M059J (cell line): Measurements from ENCODE around the gene MCTP1. TPM values are rescaled to one million over a fixed set of nuclear protein-coding genes. Genes with fewer than 3 reads are reported as not detected.
A peak's percentile ranks its signal among the peaks of the same experiment; 100 is the strongest.
"Not testable (repeated sequence)": the region's sequence is repeated elsewhere in the genome, so short reads cannot be mapped to it uniquely, and the experiment has no call there.

Source experiments
- DNase-seq: peaks from one replicate; pipeline ENCODE4 v3.0.0-alpha.2; 2012; ENCODE audit warnings: low read depth
- total RNA-seq: library from RNA; depleted of rRNA; stranded (reverse); fragments of >200 nt; shearing (Covaris generic); gene quantifications from 2 replicates; pipeline ENCODE4 v1.2.3, GENCODE V29; 2014

MCTP1 gene
- total RNA-seq, 1 experiment from 2014 or later = not detected

DNA sequence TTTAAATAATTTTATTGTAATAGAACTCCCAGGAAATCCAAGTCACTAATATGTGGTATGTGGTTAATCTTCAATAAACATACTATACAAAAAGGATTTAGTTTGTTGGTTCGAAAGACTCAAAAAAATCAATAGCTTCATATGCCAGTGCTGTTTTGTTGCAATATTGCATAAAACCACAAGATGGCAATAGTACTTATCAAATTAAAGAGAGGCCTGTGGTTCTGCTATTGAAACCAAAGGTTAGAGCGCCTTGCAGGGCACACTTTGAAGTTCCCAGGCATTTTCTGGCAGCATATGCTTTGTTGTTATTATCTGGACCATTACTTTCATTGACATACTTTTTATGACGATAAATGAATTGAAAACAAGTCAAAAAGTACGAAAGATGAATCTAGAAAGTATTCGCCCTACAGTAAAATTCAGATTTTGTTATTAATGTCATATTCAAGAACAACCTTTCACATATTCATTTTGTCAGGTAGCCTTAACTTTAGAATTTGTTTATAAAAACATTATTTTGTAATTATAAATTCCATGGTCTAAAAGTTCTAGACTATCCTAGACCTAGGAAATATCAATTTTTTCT lies 316.3 kb downstream of the MCTP1 start:
- peak; percentile 57 for DNase-seq

DNA sequence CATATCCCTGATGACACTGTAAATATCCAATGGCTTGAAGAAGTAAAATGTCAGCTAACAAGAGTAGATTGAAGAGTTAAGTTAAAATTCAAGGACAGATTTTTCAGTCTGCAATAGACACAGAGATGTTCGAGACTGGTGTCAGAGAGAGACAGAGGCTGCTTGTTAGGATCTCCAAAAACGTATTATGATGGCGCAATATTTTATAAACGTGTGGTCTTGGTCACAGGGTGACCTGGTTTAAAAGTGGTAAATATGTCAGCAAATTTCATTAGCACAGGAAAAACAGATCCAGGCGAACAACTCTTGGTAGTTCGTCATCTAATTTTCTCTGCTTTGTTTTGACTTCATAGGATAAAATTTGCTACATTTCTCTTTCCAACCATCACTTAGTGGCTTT lies 317.4 kb downstream of the MCTP1 start:
- no peak for DNase-seq

DNA sequence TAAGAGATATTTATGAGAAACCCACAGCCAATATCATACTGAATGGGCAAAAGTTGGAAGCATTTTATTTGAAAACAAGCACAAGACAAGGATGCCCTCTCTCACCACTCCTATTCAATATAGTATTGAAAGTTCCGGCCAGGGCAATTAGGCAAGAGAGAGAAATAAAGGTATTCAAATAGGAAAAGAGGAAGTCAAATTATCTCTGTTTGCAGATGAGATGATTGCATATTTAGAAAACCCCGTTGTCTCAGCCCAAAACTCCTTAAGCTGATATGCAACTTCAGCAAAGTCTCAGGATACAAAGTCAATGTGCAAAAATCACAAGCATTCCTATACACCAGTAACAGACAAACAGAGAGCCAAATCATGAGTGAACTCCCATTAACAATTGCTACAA lies 325.6 kb downstream of the MCTP1 start:
- not testable (repeated sequence) for DNase-seq

DNA sequence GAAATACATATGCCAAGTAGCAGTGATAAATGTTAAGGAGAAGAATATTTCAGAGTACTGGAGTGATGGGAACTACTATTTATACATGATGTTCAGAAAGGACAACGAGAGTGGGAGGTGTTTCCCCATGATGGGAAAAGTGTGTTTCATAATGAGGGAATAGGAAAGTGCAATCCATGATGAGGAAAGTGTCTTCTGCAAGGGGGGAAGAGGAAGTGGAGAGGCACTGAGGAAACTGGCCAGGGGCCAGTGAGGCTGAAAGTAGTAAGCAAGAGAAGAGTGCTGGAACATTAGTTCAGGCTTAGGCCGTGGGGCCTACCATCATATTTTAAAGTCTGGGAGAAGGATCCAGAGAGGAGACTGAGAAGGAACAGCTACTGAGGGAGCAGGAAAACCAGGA lies 339.2 kb downstream of the MCTP1 start:
- DNase-seq = no peak

DNA sequence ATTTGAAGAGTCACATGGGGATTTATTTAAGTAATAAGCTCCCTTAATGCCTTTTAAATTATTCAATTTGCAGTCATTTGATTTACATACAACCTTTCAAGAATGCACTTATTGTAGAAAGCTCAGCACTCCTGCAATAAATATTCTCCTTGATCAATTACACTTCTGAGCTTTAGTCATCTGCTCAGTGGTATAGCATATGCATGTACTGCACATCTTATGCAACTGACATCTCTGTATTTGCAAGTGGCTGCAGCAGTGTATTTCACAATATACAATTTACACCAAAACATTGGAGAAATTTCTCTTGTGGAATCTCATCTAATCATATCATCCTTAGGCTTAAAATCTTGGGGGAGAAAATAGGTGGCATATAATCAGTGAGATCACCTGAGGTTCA lies 340.7 kb downstream of the MCTP1 start:
- DNase-seq = no peak

DNA sequence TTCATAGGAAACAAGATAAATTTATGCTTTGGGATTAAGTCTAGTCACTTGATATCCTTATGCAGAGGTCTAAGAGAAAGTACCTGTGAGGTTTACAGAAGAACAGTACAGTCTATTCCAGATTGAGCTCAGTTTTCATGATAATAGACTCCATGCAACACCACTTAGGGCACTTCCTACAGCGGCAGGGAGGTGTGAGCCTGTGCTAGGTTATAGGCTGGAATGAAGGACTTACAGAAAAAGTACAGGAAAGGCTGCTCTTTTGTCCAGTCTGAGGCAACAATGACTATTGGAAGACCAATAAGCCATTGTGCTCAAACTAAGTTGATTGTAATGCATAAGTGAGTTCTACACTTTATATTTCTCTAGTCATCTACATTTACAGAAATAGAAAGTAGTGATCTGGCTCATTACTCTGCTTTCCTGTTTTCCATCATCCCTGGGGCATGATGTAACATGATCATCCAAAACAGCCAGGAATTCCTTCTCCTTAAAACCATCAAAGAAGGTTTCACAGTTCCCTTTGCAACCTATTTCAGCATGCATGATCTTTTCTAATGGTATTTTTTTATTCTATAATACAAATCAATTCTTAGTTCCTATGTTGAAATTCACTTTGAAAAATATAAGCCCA lies 343.7 kb downstream of the MCTP1 start:
- no peak for DNase-seq

DNA sequence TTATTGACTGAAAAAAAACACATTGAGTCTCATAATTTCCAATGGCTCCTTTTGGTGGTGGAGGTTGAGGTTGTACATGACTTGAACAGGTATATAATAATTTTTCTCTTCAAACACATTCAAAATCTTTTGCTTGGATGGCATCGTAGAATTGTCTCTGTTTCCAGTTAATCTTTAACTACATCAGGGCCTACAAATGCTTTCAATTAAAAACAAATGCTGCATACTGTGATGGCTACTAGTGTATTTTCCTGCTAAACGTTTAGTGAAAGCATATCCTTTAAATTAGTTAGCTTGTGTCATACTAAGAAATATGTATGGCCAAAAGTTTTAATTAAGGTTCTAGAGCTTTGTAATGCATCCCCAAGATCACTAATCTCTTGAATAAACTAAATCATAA lies 352.6 kb downstream of the MCTP1 start:
- no peak for DNase-seq

DNA sequence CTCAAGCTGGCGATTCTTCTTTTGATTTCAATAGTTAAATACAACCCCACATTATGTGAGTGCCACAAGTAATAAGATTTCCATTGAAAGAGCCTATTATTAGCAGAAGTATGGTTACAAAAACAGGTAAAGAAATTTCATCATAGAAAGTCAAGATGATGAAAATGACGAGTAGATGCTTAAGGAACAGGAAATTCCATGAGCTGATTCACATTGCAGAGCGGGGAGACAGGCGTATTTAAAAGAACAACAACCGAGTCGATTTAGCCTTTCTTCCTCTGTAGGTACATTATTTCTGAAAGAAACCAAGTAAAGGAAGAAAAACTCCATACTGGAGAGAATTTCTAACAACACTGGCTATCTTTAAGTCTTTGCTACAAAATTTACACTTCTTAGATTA lies 356.0 kb downstream of the MCTP1 start:
- no peak for DNase-seq

DNA sequence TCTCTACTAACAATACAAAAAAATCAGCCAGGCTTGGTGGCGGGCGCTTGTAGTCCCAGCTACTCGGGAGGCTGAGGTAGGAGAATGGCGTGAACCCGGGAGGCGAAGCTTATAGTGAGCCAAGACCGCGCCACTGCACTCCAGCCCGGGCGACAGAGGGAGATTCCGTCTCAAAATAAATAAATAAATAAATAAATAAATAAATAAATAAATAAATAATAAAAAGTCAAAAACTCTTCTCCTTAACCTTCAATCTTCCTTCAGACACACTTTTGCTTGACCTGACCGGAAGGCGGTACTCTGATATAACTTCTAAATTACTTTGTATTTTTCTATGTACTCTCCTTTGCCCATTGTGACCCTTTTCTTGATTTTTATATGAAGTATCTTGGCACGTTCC lies 364.3 kb downstream of the MCTP1 start:
- no peak for DNase-seq

DNA sequence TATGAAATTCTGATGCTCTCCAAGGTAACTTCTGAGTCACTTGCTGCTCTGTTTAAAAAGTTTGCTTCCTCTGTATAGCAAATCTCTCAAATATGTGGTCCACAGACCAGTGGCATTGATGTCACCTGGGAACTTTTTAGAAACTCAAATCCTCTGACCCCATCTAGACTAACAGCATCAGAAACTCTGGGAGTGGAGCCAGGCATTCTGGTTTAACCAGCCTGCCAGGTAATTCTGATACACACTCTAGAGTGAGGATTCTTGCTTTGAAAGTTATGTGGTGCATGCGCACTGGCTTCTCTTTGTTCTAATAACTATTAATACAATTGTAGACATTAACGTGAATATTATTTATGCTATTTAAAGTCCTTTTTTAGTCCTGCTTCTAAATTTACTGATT lies 368.3 kb downstream of the MCTP1 start:
- DNase-seq = no peak

DNA sequence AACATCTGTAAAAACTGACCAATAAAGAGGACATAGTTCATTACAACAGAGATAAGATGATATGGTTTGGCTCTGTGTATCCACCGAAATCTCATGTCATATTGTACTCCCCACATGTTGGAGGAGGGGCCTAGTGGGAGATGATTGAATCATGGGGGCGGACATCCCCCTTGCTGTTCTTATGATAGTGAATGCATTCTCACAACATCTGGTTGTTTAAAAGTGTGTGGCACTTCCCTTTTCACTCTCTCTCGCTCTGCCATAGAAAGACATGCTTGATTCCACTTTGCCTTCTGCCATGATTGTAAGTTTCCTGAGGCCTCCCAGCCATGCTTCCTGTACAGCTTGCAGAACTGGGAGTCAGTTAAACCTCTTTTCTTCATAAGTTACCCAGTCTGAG lies 373.6 kb downstream of the MCTP1 start:
- no peak for DNase-seq

DNA sequence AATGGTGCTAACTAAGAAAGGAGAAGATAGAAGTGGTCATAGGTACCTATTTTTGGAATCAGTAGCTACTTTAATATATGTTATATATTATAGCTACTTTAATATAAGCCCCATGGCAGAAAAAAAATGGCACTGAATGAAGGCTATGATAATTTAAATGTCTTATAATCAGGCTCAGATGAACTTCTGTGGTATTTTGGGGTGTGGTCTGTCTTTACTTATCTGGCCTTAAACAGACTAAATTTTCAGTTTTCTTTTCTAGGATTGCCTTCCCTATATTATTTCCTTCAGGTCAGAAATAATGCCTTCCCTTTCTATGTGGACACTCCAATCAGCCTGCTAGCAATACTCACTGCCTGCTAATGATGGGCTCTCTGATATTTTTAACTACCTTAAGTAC lies 374.2 kb downstream of the MCTP1 start:
- no peak for DNase-seq

DNA sequence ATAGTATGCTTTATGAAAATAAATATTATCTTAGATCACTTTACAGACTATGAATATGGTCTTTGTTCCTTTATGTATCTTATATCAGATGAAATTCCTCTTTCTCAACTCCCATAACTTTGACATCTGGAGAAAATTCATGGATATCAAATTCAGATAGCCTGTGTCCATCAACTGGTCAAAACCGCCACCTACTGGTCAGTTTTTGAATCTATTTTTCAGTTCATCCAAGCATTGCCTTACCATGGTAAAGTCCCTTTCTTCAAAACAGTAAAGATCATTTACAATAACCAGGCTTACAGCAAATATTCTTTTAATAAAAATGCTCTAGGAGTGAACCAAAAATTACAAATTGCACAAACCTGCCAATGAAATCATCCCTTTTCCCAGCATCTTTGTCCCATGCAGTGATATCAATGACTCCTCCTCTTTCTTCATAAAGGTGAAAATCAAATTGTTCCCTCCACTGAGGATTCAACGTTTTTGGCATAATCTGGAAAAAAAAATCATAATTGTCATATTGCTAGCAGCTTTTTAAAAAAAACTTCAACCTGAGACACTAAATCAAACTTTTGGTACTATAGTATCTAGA lies 375.9 kb downstream of the MCTP1 start:
- peak; percentile 29 for DNase-seq

DNA sequence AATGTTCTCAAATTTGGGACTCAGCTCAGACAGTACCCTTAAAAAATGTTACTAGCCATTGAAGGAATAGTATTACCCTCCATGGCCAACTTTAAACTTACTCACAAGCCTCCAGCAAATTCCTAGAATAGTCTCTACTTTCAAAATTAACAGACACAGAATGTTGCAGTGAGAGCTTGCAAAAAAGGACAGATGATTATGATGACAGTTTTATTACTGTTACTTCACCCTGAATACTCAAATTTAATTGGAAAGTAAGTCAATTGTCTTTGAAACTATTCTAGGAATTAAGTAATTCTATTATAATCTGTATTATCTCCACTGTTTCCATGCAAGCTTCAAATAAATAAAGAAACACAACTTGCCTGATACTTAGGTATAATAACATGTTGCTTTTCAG lies 378.1 kb downstream of the MCTP1 start:
- DNase-seq = no peak

DNA sequence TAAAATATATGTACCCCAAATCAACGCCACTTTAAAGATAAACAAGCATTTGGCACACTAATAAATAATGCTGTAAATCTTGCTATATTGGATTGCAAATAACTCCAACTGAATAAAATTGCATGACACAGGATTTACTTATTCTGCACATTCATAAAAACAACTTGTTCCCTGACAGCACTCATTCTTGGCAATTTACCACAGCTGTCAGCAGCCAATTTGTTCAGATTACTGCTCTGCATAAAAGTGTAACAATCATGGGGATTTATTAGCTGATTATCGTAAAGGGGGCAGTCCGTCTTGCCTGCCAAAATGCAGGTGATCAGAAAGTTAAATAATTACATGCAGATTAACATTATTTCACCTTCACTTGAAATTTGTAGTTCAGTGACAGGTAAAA lies 381.2 kb downstream of the MCTP1 start:
- DNase-seq = no peak

DNA sequence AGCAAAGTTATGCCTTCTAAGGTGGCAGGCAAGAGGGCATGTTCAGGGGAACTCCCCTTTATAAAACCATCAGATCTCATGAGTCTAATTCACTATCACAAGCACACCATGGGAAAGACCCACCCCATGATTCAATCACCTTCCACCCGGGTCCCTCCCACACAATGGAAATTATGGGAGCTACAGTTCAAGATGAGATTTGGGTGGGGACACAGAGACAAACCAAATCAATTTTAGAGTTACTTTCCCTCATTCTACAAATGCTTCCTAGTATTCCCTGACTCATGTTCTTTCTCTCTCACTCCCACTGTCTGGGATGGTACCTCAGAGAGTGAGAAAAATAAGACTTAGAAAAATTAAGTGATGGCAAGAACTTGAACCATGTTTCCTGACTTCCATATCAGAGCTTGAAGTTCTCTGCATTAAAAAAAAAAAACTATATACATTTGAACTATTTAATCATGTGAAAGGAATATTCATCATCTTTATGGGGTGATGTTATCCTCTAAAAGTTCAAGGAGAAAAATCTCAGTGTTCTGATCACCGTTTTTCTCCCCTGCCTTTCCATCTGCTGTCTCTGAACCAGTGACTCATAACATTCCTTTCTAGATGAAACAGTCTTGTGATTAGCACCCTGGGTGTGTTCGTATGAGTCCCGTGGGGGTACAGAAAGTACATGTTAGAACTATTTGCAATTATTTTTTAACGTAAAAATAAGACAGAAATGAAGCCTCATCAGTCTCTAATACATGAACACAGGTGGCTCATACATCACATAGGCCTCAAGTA lies 383.5 kb downstream of the MCTP1 start:
- DNase-seq = peak; percentile 47

DNA sequence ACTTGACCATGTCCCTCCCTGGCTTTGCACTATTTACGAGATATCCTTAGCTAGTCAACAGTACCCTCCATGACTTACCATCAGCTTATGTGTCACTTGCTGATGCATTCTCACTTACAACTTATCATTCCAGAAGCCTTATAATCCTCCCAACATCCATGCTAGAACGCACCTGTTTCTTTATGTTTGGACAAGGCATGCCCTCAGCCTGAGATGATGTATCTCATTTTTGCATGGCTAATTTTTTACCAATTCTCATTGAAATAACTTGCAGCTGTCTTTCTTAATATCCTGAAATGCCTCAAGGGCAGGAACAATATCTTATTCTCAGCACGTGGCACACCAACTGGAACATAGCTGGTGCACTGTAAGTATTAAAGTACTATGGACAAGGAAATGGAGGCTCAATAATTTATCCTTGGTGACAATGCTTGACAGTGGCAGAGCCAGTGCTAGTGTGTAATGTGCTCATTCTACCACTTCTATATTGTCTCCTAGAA lies 384.8 kb downstream of the MCTP1 start:
- no peak for DNase-seq

DNA sequence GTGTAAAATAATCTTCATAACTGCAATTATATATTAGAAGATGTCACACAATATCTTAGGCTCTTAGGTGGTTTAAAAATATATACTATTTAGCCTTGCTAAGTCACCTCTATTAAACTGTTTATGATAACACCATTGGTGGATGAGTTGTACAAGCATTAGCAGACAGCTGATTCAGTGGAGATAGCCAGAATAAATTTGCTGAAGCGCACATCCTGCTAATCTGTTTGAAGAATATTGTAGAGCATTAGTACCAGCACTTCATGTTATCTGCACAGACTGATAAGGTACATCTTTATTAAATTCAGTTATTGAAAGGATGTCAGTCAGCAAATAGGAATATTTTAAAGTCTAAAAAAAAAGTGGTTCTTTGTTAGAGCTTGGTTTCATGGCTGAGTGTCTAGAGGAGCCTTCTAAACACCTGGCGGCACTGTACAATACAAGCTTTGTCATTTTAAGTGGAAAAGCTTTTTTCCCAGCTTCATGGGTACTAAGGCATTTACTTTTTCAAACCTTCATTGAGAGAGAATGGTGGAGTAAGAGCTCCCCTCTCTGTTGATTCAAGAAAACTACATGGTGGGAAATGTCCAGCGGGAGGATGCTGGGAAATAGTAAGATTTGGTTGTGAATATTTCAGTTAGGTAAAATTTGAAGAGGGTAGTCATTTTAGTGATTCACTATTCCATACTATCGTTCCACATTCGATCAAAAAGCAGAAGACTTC lies 391.3 kb downstream of the MCTP1 start:
- DNase-seq = peak; percentile 10

DNA sequence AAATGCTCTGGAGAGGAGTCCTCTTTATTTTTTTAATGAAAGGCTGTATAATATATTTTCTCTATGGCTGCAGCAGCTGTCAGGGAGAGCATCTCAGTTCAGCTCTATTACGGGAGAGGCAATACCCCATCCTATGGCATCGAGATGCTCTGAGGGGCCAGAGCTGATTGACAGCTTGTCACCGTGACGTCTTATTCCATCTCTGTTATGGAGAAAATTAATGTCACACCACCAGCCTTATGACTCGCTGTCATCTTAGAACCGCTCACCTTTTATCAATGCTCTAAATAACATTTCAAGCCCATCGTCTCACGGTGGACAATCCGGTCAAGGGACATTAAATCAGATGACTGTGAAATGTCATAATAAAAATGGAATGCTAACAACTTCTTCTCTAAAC lies 392.9 kb downstream of the MCTP1 start:
- no peak for DNase-seq

DNA sequence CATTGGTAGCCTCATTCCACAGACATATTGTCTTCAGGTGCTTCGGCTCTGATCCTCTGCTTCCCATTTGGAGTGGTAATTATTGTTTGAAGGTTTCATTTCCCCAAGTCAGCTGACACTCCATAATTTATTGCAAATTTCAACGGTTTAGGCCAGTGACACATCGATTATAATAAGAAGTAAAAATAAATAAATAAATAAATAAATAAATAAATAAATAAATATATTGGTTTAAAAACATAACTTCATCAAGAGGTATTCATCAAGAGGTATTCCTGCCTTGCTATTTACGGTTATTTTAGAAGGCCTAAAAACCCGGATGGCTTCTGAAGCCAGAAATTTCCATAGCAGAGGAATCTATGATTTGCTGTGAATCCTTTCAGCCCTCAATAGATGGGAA lies 393.3 kb downstream of the MCTP1 start:
- DNase-seq = no peak

DNA sequence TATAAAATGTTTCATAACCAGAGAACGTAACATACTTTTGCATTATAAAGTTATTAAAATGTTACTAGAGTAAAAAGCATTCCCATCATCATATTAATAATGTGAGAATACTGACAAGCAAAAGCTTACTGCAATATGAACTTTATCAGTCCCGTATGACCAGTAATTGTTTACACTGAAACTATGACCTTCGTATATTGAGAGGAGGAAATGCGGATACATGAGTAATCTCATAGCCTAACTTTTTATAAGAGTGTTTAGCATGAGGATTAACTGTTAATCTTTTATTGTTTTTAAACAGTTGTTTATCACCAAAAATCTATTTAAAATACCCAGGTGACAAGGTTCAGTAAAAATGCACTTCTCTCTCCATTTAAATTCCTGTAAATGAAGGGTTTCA lies 394.0 kb downstream of the MCTP1 start:
- DNase-seq = no peak

DNA sequence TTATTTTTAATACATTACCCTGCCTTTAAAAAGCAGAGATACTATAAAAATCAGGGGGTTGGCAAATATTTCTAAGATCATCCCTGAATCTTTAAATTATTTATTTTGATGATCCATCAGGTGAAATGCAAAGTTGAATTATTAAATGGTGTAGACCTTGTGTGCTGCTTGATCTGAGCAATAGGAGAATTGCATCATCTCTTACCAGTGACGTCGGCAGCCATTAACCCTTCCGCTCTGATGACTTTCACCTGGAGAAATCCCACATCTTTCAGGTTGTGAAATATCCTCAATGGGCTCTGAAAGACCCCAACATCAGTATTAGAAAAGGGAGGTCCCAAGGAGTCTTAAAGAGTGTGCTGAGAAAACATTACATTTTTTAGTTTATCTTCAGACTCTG lies 396.2 kb downstream of the MCTP1 start:
- no peak for DNase-seq
